ENCODE measurements around the gene ZDBF2. TPM values are rescaled to one million over a fixed set of nuclear protein-coding genes. Genes with fewer than 3 reads are reported as not detected.
"Not testable (repeated sequence)": the region's sequence is repeated elsewhere in the genome, so short reads cannot be mapped to it uniquely, and the experiment has no call there.

Gene ZDBF2
- 4.6 TPM for polyA plus RNA-seq
- long read RNA-seq, donor 1 = 0 reads
- long read RNA-seq, donor 2 = 0 reads
- long read RNA-seq, donor 3 = 0 reads
- long read RNA-seq, donor 4 = 0 reads
- long read RNA-seq, donor 5 = 0 reads
- long read RNA-seq, donor 6 = 0 reads
- long read RNA-seq, donor 7, full-length matches to known transcripts = 1 of 1 reads
- long read RNA-seq, donor 7, partial matches to known transcripts = 0 of 1 reads
- long read RNA-seq, donor 7, other reads (novel, unspliced or antisense) = 0 of 1 reads
- long read RNA-seq, donor 8 = 0 reads
- long read RNA-seq, donor 9 = 0 reads
- long read RNA-seq, donor 10 = 0 reads
- long read RNA-seq, donor 11, full-length matches to known transcripts = 1 of 1 reads
- long read RNA-seq, donor 11, partial matches to known transcripts = 0 of 1 reads
- long read RNA-seq, donor 11, other reads (novel, unspliced or antisense) = 0 of 1 reads

DNA sequence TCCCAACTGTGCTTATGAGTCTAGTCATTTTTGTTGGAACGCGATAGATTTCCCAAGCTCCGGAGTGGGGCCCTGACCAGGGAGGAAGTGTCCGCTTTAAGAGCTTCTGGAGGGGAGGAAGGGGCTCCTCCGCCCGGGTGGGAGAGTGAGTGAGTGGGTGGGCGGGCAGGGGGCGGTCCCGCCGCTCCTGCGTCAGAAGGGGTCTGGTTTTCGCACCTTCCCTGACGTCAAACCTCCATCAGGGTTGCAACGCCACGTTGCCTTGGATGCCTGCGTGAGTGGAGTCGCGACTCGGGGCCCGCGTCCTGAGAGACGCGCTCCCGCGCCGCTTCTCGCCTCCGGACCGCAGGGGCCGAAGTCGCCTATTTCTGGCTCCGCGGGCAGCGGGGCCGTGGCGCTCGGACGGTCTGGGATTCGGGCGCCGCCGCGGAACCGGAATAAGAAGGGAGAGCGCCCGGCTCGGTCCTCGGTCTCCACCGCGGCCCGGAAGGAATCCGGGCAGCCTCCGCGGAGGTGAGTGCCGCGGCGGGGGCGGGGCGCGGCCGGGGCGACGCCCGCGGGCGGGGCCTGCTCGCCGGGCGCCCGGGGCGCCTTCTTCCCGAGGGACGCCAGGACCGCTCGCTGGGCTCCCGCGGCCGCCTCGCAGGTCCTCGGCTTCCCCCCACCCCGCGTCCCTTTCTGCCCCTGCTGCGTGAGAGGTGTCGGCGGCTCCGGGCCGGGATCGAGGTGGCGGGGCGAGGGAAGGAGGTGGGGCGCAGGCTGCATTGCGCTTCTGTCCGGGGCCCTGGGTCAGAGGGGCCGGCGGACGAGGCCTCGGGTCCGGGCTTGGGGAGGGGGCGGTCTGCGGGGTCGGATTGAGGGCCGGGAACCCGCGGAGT, at the start of gene ZDBF2:
Gene ZDBF2, plus strand, starts transcription at position 230 of the 878 bp plus-strand sequence. CDS start 7,187 bp downstream, outside the sequence.
- no peaks in the 10 kb centered on the region for H3K4me1 ChIP-seq (ENCODE audit: control insufficient read depth, insufficient read depth, low read length)
- H3K36me3 ChIP-seq (ENCODE audit: control insufficient read depth, insufficient read depth, low read length) = no peaks in the 10 kb centered on the region
- peak within 1 kb of the TSS; percentile 1 for H3K27ac ChIP-seq (ENCODE audit: low read length)
- no CpG with 5 or more reads among the region's 104 CpGs for WGBS (ENCODE audit: insufficient coverage, low lambda C conversion rate)
- H3K4me3 ChIP-seq (ENCODE audit: low read length) = peak within 1 kb of the TSS; percentile 59
- peak; percentile 33 to 62 for DNase-seq
- peaks cover 3% of the 10 kb centered on the region for H3K9me3 ChIP-seq (ENCODE audit: control insufficient read depth, low read depth, low read length)
- H3K27me3 ChIP-seq (ENCODE audit: control insufficient read depth, insufficient read depth, low read length) = peaks cover 71% of the 10 kb centered on the region

DNA sequence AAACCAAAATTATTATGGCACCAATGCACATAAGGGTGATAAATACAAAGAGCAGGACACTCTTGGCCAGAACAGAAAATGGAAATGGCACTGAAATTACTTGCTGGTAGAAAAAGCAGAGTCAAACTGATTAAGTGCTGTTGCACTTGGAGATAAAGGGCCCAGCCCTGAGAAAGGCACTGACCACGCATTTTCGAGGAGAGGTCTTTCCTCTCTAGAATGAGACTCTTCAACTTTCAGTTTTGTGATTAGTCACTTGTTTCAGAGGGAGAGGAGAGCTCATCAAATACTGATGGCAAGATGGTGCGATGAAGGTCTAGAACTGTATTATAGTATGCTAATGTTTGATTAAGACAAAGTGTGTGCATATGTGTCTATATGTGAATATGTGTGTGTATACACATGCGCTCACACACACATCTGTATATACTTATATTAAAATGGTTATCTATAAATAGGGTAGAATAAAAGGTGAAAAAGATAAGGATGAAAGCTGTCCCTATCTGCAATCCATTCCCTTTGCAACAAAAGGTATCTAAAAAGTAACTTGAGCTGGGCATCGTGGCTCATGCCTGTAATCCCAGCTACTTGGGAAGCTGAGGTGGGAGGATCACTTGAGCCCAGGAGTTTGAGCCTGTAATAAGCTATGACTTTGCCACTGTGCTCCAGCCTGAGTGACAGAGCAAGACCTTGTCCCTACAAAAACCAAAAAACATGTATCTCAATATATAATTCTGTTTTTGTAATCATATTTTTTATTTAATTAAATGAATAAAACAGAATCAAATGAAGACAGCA, 48.8 kb upstream of the ZDBF2 start:
- peaks cover 2% of the 10 kb centered on the region for H3K9me3 ChIP-seq (ENCODE audit: control insufficient read depth, low read depth, low read length)
- H3K27me3 ChIP-seq (ENCODE audit: control insufficient read depth, insufficient read depth, low read length) = no peaks in the 10 kb centered on the region
- WGBS (ENCODE audit: insufficient coverage, low lambda C conversion rate) = 86% methylated on average over 1 of the region's 5 CpGs

DNA sequence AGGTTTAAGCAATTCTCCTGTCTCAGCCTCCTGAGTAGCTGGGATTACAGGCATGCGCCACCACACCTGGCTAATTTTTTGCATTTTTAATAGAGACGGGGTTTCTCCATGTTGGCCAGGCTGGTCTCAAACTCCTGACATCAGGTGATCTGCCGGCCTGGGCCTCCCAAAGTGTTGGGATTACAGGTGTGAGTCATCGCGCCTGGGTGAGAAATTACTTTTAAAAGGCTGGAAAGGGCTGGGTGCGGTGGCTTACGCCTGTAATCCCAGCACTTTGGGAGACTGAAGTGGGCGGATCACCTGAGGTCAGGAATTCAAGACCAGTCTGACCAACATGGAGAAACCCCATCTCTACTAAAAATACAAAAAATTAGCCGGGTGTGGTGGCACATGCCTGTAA, 45.8 kb upstream of the ZDBF2 start:
- no CpG with 5 or more reads among the region's 9 CpGs for WGBS (ENCODE audit: insufficient coverage, low lambda C conversion rate)
- H3K4me1 ChIP-seq (ENCODE audit: control insufficient read depth, insufficient read depth, low read length); H3K4me3 ChIP-seq (ENCODE audit: low read length); H3K9me3 ChIP-seq (ENCODE audit: control insufficient read depth, low read depth, low read length); H3K36me3 ChIP-seq (ENCODE audit: control insufficient read depth, insufficient read depth, low read length); H3K27ac ChIP-seq (ENCODE audit: low read length); DNase-seq; H3K27me3 ChIP-seq (ENCODE audit: control insufficient read depth, insufficient read depth, low read length): not testable (repeated sequence)

More for the DNA sequence above, 48.8 kb upstream of the ZDBF2 start:
- H3K4me3 ChIP-seq (ENCODE audit: low read length) = no peak overlapping the region
- H3K27ac ChIP-seq (ENCODE audit: low read length) = no peak overlapping the region
- no peaks in the 10 kb centered on the region for H3K36me3 ChIP-seq (ENCODE audit: control insufficient read depth, insufficient read depth, low read length)
- H3K4me1 ChIP-seq (ENCODE audit: control insufficient read depth, insufficient read depth, low read length) = no peaks in the 10 kb centered on the region
- DNase-seq = no peak

DNA sequence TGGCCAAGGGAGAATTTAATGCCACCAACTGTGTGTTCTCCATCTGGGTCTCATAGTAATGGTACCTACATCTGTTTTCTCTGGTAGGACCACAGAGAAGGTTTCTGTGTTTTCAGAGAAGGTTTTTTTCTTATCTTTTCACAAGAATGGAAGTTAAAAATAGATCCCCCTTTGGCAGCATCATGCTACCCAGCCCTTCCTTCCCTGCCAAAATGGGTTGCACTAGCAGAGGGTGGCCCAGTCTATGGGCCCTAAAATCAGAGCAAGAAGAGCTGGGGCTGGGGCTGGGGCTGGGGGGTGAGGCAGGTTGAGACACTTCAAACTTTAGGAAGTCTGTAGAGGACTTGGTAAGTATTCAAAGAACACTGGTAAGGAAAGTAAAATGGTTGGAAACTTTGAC, 44.8 kb upstream of the ZDBF2 start:
- H3K4me3 ChIP-seq (ENCODE audit: low read length) = no peak overlapping the region
- no peaks in the 10 kb centered on the region for H3K4me1 ChIP-seq (ENCODE audit: control insufficient read depth, insufficient read depth, low read length)
- H3K27me3 ChIP-seq (ENCODE audit: control insufficient read depth, insufficient read depth, low read length) = no peaks in the 10 kb centered on the region
- no peaks in the 10 kb centered on the region for H3K9me3 ChIP-seq (ENCODE audit: control insufficient read depth, low read depth, low read length)
- H3K36me3 ChIP-seq (ENCODE audit: control insufficient read depth, insufficient read depth, low read length) = no peaks in the 10 kb centered on the region
- no peak overlapping the region for H3K27ac ChIP-seq (ENCODE audit: low read length)
- no peak for DNase-seq

DNA sequence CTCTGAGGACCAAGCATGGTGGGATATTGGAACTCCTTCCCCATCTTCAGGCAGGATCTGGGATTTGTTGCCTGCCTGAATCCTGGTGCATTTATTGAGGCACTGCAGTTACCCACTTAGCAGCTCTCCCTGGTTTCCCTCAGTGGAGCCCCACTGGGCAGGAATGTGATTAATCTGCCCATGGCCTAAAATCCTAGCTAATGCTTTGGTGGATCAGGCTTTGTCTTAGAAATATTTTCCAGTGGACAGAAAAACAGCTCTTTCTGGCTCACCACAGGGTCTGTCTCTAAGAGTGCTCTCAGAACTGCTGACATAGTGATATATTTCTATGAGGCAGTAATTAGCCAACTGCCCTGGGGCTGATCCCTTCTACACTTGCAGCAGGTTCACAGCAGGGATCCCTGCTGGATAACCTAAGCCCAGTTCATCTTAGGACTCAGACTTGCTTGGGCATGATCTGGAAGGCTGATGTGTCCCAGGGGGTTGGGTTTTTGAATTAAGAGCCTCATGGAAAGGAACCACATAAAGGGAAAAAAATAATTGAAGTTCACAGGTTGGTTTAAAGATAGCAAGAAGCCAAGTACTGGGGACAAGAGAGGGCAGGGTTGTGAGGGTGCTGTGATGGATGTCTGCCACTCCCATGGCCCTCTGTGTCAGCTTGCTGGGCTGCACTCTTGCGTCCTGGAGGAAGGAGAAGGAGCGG, 44.3 kb upstream of the ZDBF2 start:
- DNase-seq = no peak
- H3K4me1 ChIP-seq (ENCODE audit: control insufficient read depth, insufficient read depth, low read length) = no peaks in the 10 kb centered on the region
- H3K27me3 ChIP-seq (ENCODE audit: control insufficient read depth, insufficient read depth, low read length) = peaks cover 1% of the 10 kb centered on the region
- no peaks in the 10 kb centered on the region for H3K36me3 ChIP-seq (ENCODE audit: control insufficient read depth, insufficient read depth, low read length)
- H3K4me3 ChIP-seq (ENCODE audit: low read length) = no peak overlapping the region
- no peaks in the 10 kb centered on the region for H3K9me3 ChIP-seq (ENCODE audit: control insufficient read depth, low read depth, low read length)
- no peak overlapping the region for H3K27ac ChIP-seq (ENCODE audit: low read length)
- WGBS (ENCODE audit: insufficient coverage, low lambda C conversion rate) = no CpG with 5 or more reads among the region's 2 CpGs

DNA sequence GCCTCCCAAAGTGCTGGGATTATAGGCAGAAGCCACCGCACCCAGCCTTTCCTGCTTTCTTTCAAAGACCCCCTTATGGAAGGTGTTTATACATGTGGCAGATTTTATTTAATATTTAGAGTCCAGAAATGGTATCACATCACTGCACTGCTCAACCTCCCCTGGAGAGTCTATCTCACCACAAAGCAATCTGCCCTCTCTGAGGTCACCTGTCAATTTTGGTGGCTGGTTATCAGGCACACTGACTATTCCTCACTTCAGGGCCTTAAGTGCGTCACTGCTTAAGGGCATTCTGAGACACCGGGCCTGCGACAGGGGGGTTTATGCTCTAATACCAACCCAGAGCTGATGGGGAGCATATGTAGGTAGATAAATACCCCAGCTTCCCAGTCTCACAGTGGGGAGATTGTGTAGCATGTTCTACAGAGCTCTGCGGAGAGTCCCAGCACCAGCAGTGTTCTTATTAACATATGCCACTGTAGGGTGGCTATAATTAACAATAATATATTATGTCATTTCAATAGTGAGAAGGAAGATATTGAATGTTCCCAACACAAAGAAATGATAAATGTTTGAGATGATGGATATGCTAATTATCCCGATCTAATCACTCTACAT, 42.7 kb upstream of the ZDBF2 start:
- no peak overlapping the region for H3K27ac ChIP-seq (ENCODE audit: low read length)
- no peaks in the 10 kb centered on the region for H3K9me3 ChIP-seq (ENCODE audit: control insufficient read depth, low read depth, low read length)
- no CpG with 5 or more reads among the region's 6 CpGs for WGBS (ENCODE audit: insufficient coverage, low lambda C conversion rate)
- no peaks in the 10 kb centered on the region for H3K4me1 ChIP-seq (ENCODE audit: control insufficient read depth, insufficient read depth, low read length)
- peaks cover 2% of the 10 kb centered on the region for H3K27me3 ChIP-seq (ENCODE audit: control insufficient read depth, insufficient read depth, low read length)
- H3K36me3 ChIP-seq (ENCODE audit: control insufficient read depth, insufficient read depth, low read length) = no peaks in the 10 kb centered on the region
- no peak for DNase-seq
- H3K4me3 ChIP-seq (ENCODE audit: low read length) = no peak overlapping the region

DNA sequence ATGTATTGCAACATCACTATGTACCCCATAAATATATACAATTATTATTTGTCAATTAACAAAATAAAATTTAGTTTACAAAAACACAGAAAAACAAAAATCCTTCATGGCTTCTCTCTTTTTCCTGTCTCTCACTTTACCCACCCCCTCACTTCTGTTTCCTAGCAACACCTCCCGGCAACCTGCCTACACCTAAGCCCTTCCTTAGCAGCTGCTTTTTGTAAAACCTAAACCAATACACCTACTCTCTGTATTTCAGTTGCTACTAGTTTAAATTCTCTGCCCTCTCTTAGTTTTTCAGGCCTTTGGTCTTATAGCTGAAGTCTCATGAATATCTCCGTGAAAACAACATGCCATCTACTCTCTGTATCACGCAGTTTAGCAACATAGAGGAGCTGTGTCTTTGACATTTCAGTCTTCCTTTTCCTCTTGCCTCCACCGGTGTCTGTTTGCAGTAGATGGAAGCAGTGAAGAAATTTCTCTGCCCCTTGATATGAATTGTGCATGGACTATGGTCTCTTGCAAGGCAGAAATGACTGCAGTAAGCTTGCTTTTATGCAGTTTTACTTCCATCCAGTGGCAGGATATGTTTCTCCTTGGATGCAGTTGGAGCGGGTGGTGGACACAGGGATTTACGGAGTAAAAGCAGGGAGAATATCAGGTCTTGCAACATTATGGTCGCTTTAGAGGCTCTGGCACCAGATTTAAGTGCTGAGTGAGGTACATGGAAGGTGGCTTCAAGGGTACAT, 42.0 kb upstream of the ZDBF2 start:
- no peak overlapping the region for H3K4me3 ChIP-seq (ENCODE audit: low read length)
- H3K36me3 ChIP-seq (ENCODE audit: control insufficient read depth, insufficient read depth, low read length) = no peaks in the 10 kb centered on the region
- peaks cover 2% of the 10 kb centered on the region for H3K27me3 ChIP-seq (ENCODE audit: control insufficient read depth, insufficient read depth, low read length)
- DNase-seq = no peak
- H3K27ac ChIP-seq (ENCODE audit: low read length) = no peak overlapping the region
- H3K4me1 ChIP-seq (ENCODE audit: control insufficient read depth, insufficient read depth, low read length) = no peaks in the 10 kb centered on the region
- 29% methylated on average over 4 of the region's 7 CpGs for WGBS (ENCODE audit: insufficient coverage, low lambda C conversion rate)
- H3K9me3 ChIP-seq (ENCODE audit: control insufficient read depth, low read depth, low read length) = no peaks in the 10 kb centered on the region

DNA sequence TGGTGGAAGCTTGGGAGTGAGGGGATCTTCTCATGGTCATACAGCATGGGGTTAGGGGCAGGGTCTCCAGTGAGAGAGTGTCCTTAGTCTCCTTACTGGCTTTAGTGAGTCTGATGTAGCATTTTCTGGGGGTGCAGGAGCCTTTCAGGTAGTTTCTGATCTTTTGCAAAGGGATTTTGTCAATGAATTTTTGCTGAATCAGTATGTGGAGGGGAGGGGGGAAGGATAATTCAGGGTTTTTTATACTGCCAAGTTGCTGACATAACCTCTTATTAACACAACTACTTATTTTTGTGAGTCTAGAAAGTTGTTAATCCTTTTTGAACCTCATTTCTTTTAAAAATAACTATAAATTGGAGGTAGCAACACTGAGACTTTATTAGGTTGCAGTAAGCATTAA, 35.3 kb upstream of the ZDBF2 start:
- H3K36me3 ChIP-seq (ENCODE audit: control insufficient read depth, insufficient read depth, low read length) = no peaks in the 10 kb centered on the region
- H3K4me3 ChIP-seq (ENCODE audit: low read length) = no peak overlapping the region
- H3K27ac ChIP-seq (ENCODE audit: low read length) = no peak overlapping the region
- no peaks in the 10 kb centered on the region for H3K4me1 ChIP-seq (ENCODE audit: control insufficient read depth, insufficient read depth, low read length)
- H3K9me3 ChIP-seq (ENCODE audit: control insufficient read depth, low read depth, low read length) = no peaks in the 10 kb centered on the region
- DNase-seq = no peak
- peaks cover 4% of the 10 kb centered on the region for H3K27me3 ChIP-seq (ENCODE audit: control insufficient read depth, insufficient read depth, low read length)

DNA sequence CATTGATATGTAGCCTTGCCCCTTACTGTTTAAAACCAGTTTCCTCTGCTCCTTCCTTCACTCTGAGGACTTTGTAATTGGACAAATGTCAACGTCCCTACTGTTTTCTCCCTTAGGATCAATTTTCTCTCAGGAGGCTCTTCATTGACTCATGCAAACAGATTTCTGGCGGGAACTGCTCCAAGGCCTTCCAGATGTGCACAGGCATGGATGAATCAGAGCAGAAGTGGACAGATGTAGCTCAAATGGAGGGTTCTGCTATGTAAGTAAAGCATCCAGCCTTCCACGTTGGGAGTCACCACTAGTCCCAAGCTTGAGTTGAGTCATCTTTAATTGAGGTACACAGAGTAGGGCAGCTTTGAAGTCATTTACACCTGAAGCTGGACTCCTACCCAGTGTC, 34.1 kb upstream of the ZDBF2 start:
- DNase-seq = no peak
- no CpG with 5 or more reads among the region's 3 CpGs for WGBS (ENCODE audit: insufficient coverage, low lambda C conversion rate)
- no peak overlapping the region for H3K4me3 ChIP-seq (ENCODE audit: low read length)

More for the DNA sequence above, 34.1 kb upstream of the ZDBF2 start:
- Histone ChIP-seq H3K27me3 (ENCODE audit: control insufficient read depth, insufficient read depth, low read length) (peaks cover 3% of the 10 kb centered on the region), H3K36me3 (ENCODE audit: control insufficient read depth, insufficient read depth, low read length) (no peaks in the 10 kb centered on the region), H3K4me1 (ENCODE audit: control insufficient read depth, insufficient read depth, low read length) (no peaks in the 10 kb centered on the region), H3K9me3 (ENCODE audit: control insufficient read depth, low read depth, low read length) (no peaks in the 10 kb centered on the region), H3K27ac (ENCODE audit: low read length) (no peak overlapping the region)
